ENCODE measurements around the gene DUSP1. TPM values are rescaled to one million over a fixed set of nuclear protein-coding genes. Genes with fewer than 3 reads are reported as not detected.

The DUSP1 gene
- total RNA-seq, 2 experiments from 2014 or later = 5.3 to 7.0 TPM

DNA sequence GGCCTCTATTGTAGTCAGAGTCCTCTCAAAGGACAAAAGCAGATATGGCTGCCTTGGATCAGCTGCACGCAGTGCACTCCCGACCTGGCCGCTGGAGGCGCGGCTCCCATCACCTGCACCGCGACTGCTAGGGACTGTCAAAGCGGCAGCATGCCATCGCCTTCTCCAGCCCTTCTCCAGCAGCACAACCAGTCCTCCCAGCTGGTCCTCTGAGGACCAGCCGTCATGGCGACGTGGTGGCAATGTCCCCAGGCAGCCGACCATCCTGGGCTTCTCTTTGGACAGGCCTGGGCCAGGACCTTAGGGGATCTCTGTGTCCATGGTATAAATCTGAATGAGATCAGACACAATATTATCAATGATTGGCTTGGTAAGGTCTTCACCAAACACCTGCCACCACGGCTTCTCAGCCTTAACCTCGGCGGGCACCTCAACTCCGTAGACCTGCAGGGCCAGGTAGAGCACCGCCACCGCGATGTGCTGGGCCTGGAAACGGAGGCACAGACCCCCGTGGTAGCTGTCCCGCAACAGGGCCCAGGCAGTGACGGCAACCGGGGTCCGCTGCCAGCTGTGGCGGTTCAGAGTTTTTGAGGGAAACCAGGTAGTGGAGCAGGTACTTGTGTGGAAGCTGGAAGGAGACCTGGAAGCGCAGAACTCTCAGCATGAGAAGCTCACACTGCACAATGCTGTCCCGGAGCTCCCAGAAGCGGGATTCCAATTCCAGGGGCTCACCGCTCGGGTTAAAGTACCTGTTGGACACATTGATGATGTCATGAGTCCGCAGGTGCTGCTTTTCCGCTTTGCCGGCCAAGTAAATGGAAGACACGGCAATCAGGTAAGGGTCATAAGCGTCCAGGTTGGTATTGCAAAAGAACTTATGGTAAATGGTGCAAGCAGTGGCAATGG is 8.5 kb downstream of the DUSP1 start:
- Histone ChIP-seq H3K79me2 (ENCODE audit: insufficient read depth, low read depth, low read length) (no peaks in the 10 kb centered on the region), H2AFZ (ENCODE audit: low read length) (no peak overlapping the region), H3K9me2 (ENCODE audit: insufficient read depth, low read length) (no peaks in the 10 kb centered on the region), H3K4me3 (ENCODE audit: low read depth, low read length, poor library complexity, severe bottlenecking) (no peak overlapping the region), H3K4me1 (ENCODE audit: insufficient read depth, low read length, poor library complexity, severe bottlenecking) (peaks cover 18% of the 10 kb centered on the region), H3K9me3 (ENCODE audit: low read length) (no peaks in the 10 kb centered on the region), H3K4me2 (ENCODE audit: low read length) (no peak overlapping the region), H3K36me3 (ENCODE audit: insufficient read depth, low read length) (no peaks in the 10 kb centered on the region), H3K27ac (ENCODE audit: low read depth, low read length, poor library complexity, severe bottlenecking) (no peak overlapping the region), H4K20me1 (ENCODE audit: insufficient read depth, low read length) (no peaks in the 10 kb centered on the region)
- ChIA-PET CTCF (ENCODE audit: unreplicated experiment) (no interaction called here), POLR2A (interaction anchor here (0.6 kb wide), 1 partner anchor 429 kb away, joined by 3 read pairs; no protein-coding TSS in a partner anchor)
- no TSS peak for BruUV-seq (replicated peaks)
- no peak for DNase-seq (ENCODE audit: low spot score)
- intact Hi-C loops (cut with micrococcal nuclease; ENCODE audit: unreplicated experiment) = no loop called here
- no peak for TF ChIP-seq EZH2phosphoT487 (IDR thresholded peaks at IDR 0.05; ENCODE audit: borderline replicate concordance, low read depth, low read length)
- TF ChIP-seq, protein P1, sequence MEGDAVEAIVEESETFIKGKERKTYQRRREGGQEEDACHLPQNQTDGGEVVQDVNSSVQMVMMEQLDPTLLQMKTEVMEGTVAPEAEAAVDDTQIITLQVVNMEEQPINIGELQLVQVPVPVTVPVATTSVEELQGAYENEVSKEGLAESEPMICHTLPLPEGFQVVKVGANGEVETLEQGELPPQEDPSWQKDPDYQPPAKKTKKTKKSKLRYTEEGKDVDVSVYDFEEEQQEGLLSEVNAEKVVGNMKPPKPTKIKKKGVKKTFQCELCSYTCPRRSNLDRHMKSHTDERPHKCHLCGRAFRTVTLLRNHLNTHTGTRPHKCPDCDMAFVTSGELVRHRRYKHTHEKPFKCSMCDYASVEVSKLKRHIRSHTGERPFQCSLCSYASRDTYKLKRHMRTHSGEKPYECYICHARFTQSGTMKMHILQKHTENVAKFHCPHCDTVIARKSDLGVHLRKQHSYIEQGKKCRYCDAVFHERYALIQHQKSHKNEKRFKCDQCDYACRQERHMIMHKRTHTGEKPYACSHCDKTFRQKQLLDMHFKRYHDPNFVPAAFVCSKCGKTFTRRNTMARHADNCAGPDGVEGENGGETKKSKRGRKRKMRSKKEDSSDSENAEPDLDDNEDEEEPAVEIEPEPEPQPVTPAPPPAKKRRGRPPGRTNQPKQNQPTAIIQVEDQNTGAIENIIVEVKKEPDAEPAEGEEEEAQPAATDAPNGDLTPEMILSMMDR (conservative IDR thresholded peaks at IDR 0.05; ENCODE audit: low read length) = no peak

DNA sequence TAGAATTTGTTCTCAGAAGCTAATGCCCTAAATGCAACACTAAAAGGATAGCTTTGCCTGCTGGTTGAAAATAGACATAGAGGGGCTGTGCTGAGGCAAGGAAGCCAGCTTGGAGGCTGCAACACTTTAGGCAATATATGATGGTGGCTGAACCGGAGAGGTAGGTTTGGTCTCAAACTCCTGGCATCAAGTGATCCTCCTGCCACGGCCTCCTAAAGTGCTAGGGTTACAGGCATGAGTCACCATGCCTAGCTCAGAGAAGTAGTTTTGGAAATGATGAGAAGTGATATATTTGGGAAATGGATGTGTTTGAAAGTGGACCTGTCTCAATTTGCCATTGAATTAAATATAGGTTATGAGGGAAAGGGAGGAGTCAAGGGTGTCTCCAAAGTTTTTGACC is 10.0 kb downstream of the DUSP1 start:
- CTCF ChIA-PET (ENCODE audit: unreplicated experiment) = no interaction called here

More for the DNA sequence above, 10.0 kb downstream of the DUSP1 start:
- H3K27ac ChIP-seq (ENCODE audit: low read depth, low read length, poor library complexity, severe bottlenecking) = no peak overlapping the region
- no peaks in the 10 kb centered on the region for H3K79me2 ChIP-seq (ENCODE audit: insufficient read depth, low read depth, low read length)
- intact Hi-C loops (cut with micrococcal nuclease; ENCODE audit: unreplicated experiment) = no loop called here
- H3K4me1 ChIP-seq (ENCODE audit: insufficient read depth, low read length, poor library complexity, severe bottlenecking) = peaks cover 16% of the 10 kb centered on the region
- H3K4me3 ChIP-seq (ENCODE audit: low read depth, low read length, poor library complexity, severe bottlenecking) = no peak overlapping the region
- H3K9me3 ChIP-seq (ENCODE audit: low read length) = no peaks in the 10 kb centered on the region
- no TSS peak for BruUV-seq (replicated peaks)
- TF ChIP-seq, protein P1 (conservative IDR thresholded peaks at IDR 0.05; ENCODE audit: low read length) = no peak
- TF ChIP-seq EZH2phosphoT487 (IDR thresholded peaks at IDR 0.05; ENCODE audit: borderline replicate concordance, low read depth, low read length) = no peak
- no peak for DNase-seq (ENCODE audit: low spot score)
- no peak overlapping the region for H2AFZ ChIP-seq (ENCODE audit: low read length)
- POLR2A ChIA-PET = interaction anchor here (0.7 kb wide), 1 partner anchor 31 kb away, joined by 3 read pairs; no protein-coding TSS in a partner anchor
- H4K20me1 ChIP-seq (ENCODE audit: insufficient read depth, low read length) = no peaks in the 10 kb centered on the region
- no peaks in the 10 kb centered on the region for H3K9me2 ChIP-seq (ENCODE audit: insufficient read depth, low read length)
- no peak overlapping the region for H3K4me2 ChIP-seq (ENCODE audit: low read length)
- H3K36me3 ChIP-seq (ENCODE audit: insufficient read depth, low read length) = no peaks in the 10 kb centered on the region
